Liver (tissue), 3 donors: ENCODE measurements around the gene LYPD8.

ENCODE experiments used
- FOXA1 ChIP-seq: IDR thresholded peaks from 2 replicates; pipeline ENCODE4 v1.6.1; 2016; ENCODE audit warnings: antibody characterized with exemption
- SP1 ChIP-seq: IDR thresholded peaks from 2 replicates; pipeline ENCODE4 v1.6.1; 2018; ENCODE audit warnings: antibody characterized with exemption, mild to moderate bottlenecking
- TAF1 ChIP-seq: conservative IDR thresholded peaks from 2 replicates; pipeline ENCODE4 v1.6.1; 2016; ENCODE audit warnings: antibody characterized with exemption, mild to moderate bottlenecking
- YY1 ChIP-seq: IDR thresholded peaks from 2 replicates; pipeline ENCODE4 v1.6.1; 2016; ENCODE audit warnings: antibody characterized with exemption, mild to moderate bottlenecking
- TF ChIP-seq, protein P1 (sequence below): IDR thresholded peaks from 2 replicates; pipeline ENCODE4 v1.6.1; 2016; ENCODE audit warnings: antibody characterized with exemption, mild to moderate bottlenecking
- TF ChIP-seq, protein P2 (sequence below): fragments of 150-350 bp; IDR thresholded peaks from 2 replicates; pipeline ENCODE4 v1.5.1; 2017; ENCODE audit warnings: improper control_type of control experiment, low read depth, low read length; ENCODE audit not compliant: missing input control
- donor health status: healthy.
- donor health status: healthy.

DNA sequence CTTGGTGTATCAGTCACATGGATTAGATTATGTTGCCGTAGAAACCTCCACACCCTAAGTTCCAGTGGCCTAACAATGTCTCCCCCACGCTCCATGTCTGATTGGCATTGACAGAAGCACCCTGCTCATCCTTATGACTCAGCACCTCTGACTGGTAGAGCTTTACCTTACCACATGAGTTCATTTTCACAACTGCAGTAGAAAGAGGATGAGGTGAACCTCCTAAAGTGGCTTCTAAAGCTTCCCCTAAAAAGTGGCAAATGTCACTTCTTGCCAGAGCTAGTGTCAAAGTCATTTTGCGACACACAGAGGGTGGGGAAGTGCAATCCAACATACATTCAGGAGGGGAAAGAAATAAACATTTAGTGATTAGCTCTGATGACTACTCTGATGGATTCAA, 30.6 kb upstream of the LYPD8 start:
- TF ChIP-seq, protein P1, sequence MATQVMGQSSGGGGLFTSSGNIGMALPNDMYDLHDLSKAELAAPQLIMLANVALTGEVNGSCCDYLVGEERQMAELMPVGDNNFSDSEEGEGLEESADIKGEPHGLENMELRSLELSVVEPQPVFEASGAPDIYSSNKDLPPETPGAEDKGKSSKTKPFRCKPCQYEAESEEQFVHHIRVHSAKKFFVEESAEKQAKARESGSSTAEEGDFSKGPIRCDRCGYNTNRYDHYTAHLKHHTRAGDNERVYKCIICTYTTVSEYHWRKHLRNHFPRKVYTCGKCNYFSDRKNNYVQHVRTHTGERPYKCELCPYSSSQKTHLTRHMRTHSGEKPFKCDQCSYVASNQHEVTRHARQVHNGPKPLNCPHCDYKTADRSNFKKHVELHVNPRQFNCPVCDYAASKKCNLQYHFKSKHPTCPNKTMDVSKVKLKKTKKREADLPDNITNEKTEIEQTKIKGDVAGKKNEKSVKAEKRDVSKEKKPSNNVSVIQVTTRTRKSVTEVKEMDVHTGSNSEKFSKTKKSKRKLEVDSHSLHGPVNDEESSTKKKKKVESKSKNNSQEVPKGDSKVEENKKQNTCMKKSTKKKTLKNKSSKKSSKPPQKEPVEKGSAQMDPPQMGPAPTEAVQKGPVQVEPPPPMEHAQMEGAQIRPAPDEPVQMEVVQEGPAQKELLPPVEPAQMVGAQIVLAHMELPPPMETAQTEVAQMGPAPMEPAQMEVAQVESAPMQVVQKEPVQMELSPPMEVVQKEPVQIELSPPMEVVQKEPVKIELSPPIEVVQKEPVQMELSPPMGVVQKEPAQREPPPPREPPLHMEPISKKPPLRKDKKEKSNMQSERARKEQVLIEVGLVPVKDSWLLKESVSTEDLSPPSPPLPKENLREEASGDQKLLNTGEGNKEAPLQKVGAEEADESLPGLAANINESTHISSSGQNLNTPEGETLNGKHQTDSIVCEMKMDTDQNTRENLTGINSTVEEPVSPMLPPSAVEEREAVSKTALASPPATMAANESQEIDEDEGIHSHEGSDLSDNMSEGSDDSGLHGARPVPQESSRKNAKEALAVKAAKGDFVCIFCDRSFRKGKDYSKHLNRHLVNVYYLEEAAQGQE: no peak
- TF ChIP-seq, protein P2, sequence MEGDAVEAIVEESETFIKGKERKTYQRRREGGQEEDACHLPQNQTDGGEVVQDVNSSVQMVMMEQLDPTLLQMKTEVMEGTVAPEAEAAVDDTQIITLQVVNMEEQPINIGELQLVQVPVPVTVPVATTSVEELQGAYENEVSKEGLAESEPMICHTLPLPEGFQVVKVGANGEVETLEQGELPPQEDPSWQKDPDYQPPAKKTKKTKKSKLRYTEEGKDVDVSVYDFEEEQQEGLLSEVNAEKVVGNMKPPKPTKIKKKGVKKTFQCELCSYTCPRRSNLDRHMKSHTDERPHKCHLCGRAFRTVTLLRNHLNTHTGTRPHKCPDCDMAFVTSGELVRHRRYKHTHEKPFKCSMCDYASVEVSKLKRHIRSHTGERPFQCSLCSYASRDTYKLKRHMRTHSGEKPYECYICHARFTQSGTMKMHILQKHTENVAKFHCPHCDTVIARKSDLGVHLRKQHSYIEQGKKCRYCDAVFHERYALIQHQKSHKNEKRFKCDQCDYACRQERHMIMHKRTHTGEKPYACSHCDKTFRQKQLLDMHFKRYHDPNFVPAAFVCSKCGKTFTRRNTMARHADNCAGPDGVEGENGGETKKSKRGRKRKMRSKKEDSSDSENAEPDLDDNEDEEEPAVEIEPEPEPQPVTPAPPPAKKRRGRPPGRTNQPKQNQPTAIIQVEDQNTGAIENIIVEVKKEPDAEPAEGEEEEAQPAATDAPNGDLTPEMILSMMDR: no peak
- TF ChIP-seq YY1: no peak
- TF ChIP-seq SP1: no peak
- no peak for TF ChIP-seq TAF1
- no peak for TF ChIP-seq FOXA1
